IPS-20b (cell line): Measurements from ENCODE around the gene EMD.
"Not testable (repeated sequence)": the region's sequence is repeated elsewhere in the genome, so short reads cannot be mapped to it uniquely, and the experiment has no call there.

ENCODE experiments used
- H3K27ac ChIP-seq: one replicate; pipeline ENCODE4 v1.5.1; 2013; ENCODE audit warnings: low read length
- H3K27me3 ChIP-seq: 2 replicates; pipeline ENCODE4 v1.6.1; 2013; ENCODE audit warnings: mild to moderate bottlenecking, low read length, inconsistent platforms; ENCODE audit not compliant: insufficient read depth
- H3K36me3 ChIP-seq: 2 replicates; pipeline ENCODE4 v1.6.1; 2013; ENCODE audit warnings: low read depth, mild to moderate bottlenecking, inconsistent platforms, low read length, moderate library complexity; ENCODE audit not compliant: insufficient read depth
- H3K4me1 ChIP-seq: 2 replicates; pipeline ENCODE4 v1.6.1; 2013; ENCODE audit warnings: mild to moderate bottlenecking, control low read depth, inconsistent platforms, low read length, moderate library complexity; ENCODE audit not compliant: insufficient read depth
- H3K4me3 ChIP-seq: 2 replicates; pipeline ENCODE4 v1.5.1; 2013; ENCODE audit warnings: mild to moderate bottlenecking, low read length, inconsistent platforms
- H3K9ac ChIP-seq: 2 replicates; pipeline ENCODE4 v1.6.1; 2013; ENCODE audit warnings: low read depth, mild to moderate bottlenecking, inconsistent platforms, low read length, moderate library complexity
- H3K9me3 ChIP-seq: 2 replicates; pipeline ENCODE4 v1.6.1; 2013; ENCODE audit warnings: mild to moderate bottlenecking, low read depth, low read length, inconsistent platforms; ENCODE audit not compliant: insufficient read depth

The EMD gene

GRCh38 chrX:154378799-154379568 lies at the start of gene EMD:
Gene EMD (plus strand): TSS chrX:154379295. CDS start chrX:154379485, 190 bp downstream.
- peaks cover 10% of the 10 kb centered on the region for H3K4me1 ChIP-seq
- peaks cover 7% of the 10 kb centered on the region; the same call in 1 of the 2 replicates for H3K36me3 ChIP-seq
- peaks cover 9% of the 10 kb centered on the region; the same call in 1 of the 2 replicates for H3K27me3 ChIP-seq
- H3K9ac ChIP-seq, result peak within 1 kb of the TSS; percentile 89
- peak within 1 kb of the TSS; percentile 5 for H3K27ac ChIP-seq
- H3K4me3 ChIP-seq, result peak within 1 kb of the TSS; percentile 84
- no peaks in the 10 kb centered on the region for H3K9me3 ChIP-seq

GRCh38 chrX:154332561-154332960 lies 46.5 kb upstream of the EMD start:
- H3K4me3 ChIP-seq, result no peak overlapping the region
- H3K9ac ChIP-seq, result no peak overlapping the region
- no peak overlapping the region for H3K27ac ChIP-seq
- no peaks in the 10 kb centered on the region; the same call in 1 of the 2 replicates for H3K27me3 ChIP-seq
- no peaks in the 10 kb centered on the region for H3K9me3 ChIP-seq
- no peaks in the 10 kb centered on the region for H3K4me1 ChIP-seq
- H3K36me3 ChIP-seq, result no peaks in the 10 kb centered on the region

DNA sequence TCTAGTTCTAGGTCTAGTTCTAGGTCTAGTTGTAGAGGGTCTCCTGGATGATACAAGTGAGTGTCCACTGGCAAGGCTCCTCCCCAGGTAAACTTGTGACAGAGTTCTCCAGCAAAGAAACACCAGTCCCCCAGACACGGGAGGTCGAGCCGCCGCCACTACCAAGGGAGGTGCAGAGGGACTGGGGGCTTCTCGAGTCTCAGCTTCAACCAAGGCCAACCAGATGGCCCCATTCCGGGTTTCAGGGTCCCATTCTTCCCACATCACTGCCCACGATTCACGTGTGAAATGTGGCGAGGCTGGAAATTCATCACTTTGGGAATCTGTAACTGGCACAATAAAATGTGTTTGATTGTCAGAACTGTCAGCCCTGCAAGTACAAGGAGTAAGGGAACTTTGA lies 46.0 kb upstream of the EMD start:
- H3K4me3 ChIP-seq, result no peak overlapping the region
- no peaks in the 10 kb centered on the region for H3K4me1 ChIP-seq
- no peak overlapping the region for H3K9ac ChIP-seq
- no peak overlapping the region for H3K27ac ChIP-seq
- H3K27me3 ChIP-seq, result no peaks in the 10 kb centered on the region; the same call in 1 of the 2 replicates
- H3K36me3 ChIP-seq, result no peaks in the 10 kb centered on the region
- H3K9me3 ChIP-seq, result no peaks in the 10 kb centered on the region

DNA sequence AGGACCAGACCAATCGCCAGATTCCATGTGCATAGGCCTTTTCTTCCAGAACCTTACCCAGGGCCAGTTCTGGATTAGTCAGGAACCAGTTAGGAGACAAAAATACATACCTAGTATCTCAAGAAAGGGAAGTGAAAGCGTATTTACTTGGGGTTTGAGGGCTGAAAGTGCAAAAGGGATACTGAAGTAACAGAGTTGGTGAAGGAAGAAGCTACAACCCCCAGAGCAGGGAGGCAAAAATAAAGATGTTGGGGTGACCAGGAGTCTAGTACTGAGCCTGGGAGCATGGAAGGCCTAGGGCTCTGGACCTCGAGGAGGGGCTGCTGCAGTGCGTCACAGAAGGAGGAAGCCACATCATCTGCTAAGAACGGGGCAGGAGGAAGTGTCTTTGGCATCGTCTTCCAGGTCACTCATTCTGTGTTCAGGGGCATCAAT lies 45.2 kb upstream of the EMD start:
- H3K9me3 ChIP-seq, result no peaks in the 10 kb centered on the region
- no peak overlapping the region for H3K4me3 ChIP-seq
- H3K36me3 ChIP-seq, result no peaks in the 10 kb centered on the region
- no peaks in the 10 kb centered on the region for H3K4me1 ChIP-seq
- H3K9ac ChIP-seq, result no peak overlapping the region
- no peak overlapping the region for H3K27ac ChIP-seq
- no peaks in the 10 kb centered on the region; the same call in 1 of the 2 replicates for H3K27me3 ChIP-seq

GRCh38 chrX:154334496-154334895 lies 44.6 kb upstream of the EMD start:
- Histone ChIP-seq H3K4me3 (no peak overlapping the region), H3K27ac (no peak overlapping the region), H3K4me1 (no peaks in the 10 kb centered on the region), H3K36me3 (no peaks in the 10 kb centered on the region), H3K9ac (no peak overlapping the region), H3K27me3 (no peaks in the 10 kb centered on the region), H3K9me3 (no peaks in the 10 kb centered on the region)

DNA sequence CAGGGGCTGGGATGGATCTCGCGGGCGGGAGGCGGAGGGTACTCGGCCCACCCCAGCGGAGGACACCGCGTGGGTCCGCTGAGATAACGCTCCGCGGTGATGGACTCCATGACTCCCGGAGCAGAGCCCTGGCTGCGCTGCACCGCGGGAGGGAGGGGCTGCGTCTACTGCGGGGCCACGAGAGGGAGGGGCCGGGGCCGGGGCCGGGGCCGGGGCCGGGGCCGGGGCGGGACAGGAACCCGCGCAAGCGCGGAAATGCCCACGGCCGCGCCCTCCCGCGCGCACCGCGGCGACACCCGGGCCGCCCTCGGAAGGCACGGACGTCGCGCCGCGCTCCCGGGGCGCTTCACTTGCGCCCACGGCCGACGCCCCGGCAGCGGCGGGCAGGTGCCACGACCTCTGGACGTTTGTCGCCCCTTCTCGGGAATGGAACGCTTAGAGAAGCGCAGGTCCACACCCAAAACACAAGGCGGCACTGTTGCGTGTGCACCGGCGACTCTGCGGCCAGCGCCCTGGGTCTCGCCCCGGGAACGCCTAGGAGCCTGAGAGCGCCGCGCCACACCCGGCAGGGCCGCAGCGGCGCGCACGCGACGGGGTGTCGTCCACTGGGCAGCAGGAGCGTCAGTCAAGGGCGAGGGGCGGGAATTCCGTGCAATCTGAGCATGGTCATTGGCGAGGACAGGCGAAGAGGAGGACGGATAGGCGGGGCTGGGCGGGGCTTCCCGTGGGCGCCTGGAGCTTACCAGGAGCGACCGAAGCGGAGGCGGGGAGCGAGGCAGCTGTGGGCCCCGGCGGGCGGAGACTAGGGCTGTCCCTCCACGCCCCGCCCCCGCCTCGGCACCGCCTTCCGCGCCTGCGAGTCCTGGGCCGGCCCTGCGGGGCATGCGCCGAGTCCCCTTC lies 37.4 kb upstream of the EMD start:
- not testable (repeated sequence) for H3K9ac ChIP-seq, H3K9me3 ChIP-seq, H3K27me3 ChIP-seq, H3K4me1 ChIP-seq, H3K27ac ChIP-seq, H3K4me3 ChIP-seq, H3K36me3 ChIP-seq

GRCh38 chrX:154343063-154343462 lies 36.0 kb upstream of the EMD start:
- not testable (repeated sequence) for H3K9me3 ChIP-seq, H3K9ac ChIP-seq, H3K27me3 ChIP-seq

GRCh38 chrX:154343620-154344019 lies 35.5 kb upstream of the EMD start:
- H3K4me3 ChIP-seq, H3K27ac ChIP-seq, H3K9ac ChIP-seq, H3K36me3 ChIP-seq, H3K27me3 ChIP-seq, H3K9me3 ChIP-seq, H3K4me1 ChIP-seq: not testable (repeated sequence)

More at GRCh38 chrX:154343063-154343462, 36.0 kb upstream of the EMD start:
- not testable (repeated sequence) for H3K4me3 ChIP-seq, H3K4me1 ChIP-seq, H3K27ac ChIP-seq, H3K36me3 ChIP-seq

- Histone ChIP-seq H3K27ac (no peak overlapping the region), H3K27me3 (no peaks in the 10 kb centered on the region), H3K9ac (no peak overlapping the region)
Measured at GRCh38 chrX:154348114-154348531, 31.0 kb upstream of the EMD start.

DNA sequence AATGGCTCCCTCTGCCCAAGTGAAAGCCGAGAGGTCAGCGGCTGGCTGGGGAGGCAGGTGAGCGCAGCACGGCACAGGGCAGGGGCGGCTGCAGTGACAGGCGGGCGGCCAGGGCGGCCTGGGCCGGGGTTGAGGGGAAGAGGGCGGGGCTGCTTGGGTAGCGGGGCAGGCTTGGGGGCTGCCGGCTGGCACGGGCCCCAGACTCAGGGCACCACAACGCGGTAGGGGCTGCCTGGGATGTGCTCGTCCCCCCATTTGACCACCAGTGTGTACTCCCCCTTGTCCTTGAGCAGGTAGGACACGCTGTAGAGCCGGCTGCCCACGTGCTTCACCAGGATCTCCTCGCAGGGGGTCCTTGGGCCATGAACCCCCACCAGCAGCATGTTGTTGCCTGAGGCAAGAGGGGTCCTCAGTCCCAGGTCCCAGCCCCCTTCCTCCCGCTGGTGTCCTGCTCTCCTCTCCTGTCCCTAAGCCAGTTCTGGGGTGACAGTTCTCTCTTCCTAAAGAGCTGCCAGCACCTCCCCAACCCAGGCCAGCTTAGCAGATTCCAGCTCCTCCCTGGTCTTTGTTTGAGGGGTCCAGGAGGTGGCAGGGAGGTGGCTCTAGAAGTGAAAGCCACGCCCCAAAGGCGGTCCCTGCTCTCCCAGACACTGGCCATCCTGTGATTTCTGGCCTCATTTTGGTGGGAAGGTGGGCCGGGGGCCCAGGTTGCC lies 30.3 kb upstream of the EMD start:
- Histone ChIP-seq H3K9ac (no peak overlapping the region), H3K36me3 (peaks cover 56% of the 10 kb centered on the region), H3K4me3 (no peak overlapping the region), H3K27ac (no peak overlapping the region), H3K27me3 (no peaks in the 10 kb centered on the region), H3K9me3 (no peaks in the 10 kb centered on the region), H3K4me1 (no peaks in the 10 kb centered on the region)

More at GRCh38 chrX:154348114-154348531, 31.0 kb upstream of the EMD start:
- Histone ChIP-seq H3K36me3 (peaks cover 49% of the 10 kb centered on the region), H3K9me3 (no peaks in the 10 kb centered on the region), H3K4me3 (no peak overlapping the region), H3K4me1 (no peaks in the 10 kb centered on the region)

DNA sequence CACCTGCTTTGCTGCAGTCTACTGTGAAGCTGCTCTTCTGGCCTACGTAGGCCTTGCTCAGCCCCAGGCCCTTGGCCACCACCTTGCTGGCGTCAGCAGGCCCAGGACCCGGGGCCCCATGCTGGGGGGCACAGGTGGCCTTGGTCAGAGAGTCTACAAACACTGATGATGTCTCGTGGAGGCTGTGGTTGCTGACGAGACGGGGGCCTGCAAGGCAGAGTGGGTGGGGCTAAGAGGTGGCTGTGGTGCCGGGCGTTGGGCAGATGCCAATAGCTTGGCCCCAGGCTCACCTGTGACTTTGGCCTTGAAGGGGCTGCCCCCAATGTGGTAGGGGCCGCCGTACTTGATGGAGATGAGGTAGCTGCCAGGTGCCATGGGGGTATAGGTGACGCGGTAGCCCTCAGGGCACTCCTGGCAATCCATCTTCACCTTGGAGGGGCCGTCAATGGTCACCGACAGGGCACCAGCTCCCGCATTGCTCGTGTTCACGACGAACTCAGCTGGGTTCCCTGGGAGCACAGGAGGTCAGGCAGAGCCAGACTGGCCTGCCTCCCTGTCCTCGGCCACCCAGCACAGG lies 29.6 kb upstream of the EMD start:
- Histone ChIP-seq H3K27ac (no peak overlapping the region), H3K4me1 (no peaks in the 10 kb centered on the region), H3K4me3 (no peak overlapping the region), H3K9ac (no peak overlapping the region), H3K27me3 (no peaks in the 10 kb centered on the region), H3K9me3 (no peaks in the 10 kb centered on the region), H3K36me3 (peaks cover 62% of the 10 kb centered on the region)
